Endothelial cell of umbilical vein (primary cell): Measurements from ENCODE around the gene PAPLN.

ENCODE experiments used
- MAX ChIP-seq: IDR thresholded peaks from 2 replicates; pipeline ENCODE4 v1.6.1; 2011; ENCODE audit not compliant: insufficient read depth, insufficient read length
- MYC ChIP-seq: IDR thresholded peaks from one replicate; pipeline ENCODE4 v1.6.1; 2011; ENCODE audit warnings: mild to moderate bottlenecking, low read depth, low read length
- POLR2A ChIP-seq: IDR thresholded peaks from 2 replicates; pipeline ENCODE4 v1.6.1; 2012; ENCODE audit warnings: low read depth, mild to moderate bottlenecking, control low read depth, low read length

- TF ChIP-seq MAX (no peak), POLR2A (no peak), MYC (no peak)
Observed at GRCh38 chr14:73285979-73286378, 48.7 kb downstream of the PAPLN start.
